GM19468 (cell line): Measurements from ENCODE around the gene ACTL10.
"Not testable (repeated sequence)": the region's sequence is repeated elsewhere in the genome, so short reads cannot be mapped to it uniquely, and the experiment has no call there.

ENCODE experiments used
- ATAC-seq: cut with Tn5 transposase; IDR thresholded peaks from one replicate; pipeline ENCODE4 v1.9.1; 2021; ENCODE audit warnings: mild to moderate bottlenecking, moderate library complexity, moderate number of reproducible peaks; ENCODE audit not compliant: unreplicated experiment; ENCODE audit errors: extremely low read depth

ACTL10 gene

GRCh38 chr20:33687993-33688937, 21.5 kb downstream of the ACTL10 start:
- no peak for ATAC-seq

- no peak for ATAC-seq
Measured at GRCh38 chr20:33688938-33689424, 22.2 kb downstream of the ACTL10 start.

GRCh38 chr20:33689493-33689892, 22.8 kb downstream of the ACTL10 start:
- ATAC-seq: no peak

GRCh38 chr20:33689973-33690372, 23.2 kb downstream of the ACTL10 start:
- ATAC-seq: no peak

GRCh38 chr20:33693289-33693688, 26.5 kb downstream of the ACTL10 start:
- no peak for ATAC-seq

GRCh38 chr20:33693741-33694638, 27.2 kb downstream of the ACTL10 start:
- no peak for ATAC-seq

GRCh38 chr20:33694639-33695012, 27.9 kb downstream of the ACTL10 start:
- ATAC-seq: no peak

- ATAC-seq: no peak
Measured at GRCh38 chr20:33696448-33696847, 29.7 kb downstream of the ACTL10 start.

GRCh38 chr20:33697129-33697528, 30.4 kb downstream of the ACTL10 start:
- no peak for ATAC-seq

- not testable (repeated sequence) for ATAC-seq
Measured at GRCh38 chr20:33698966-33699365, 32.2 kb downstream of the ACTL10 start.

GRCh38 chr20:33700696-33701441, 34.1 kb downstream of the ACTL10 start:
- not testable (repeated sequence) for ATAC-seq

- ATAC-seq: no peak
Measured at GRCh38 chr20:33701629-33702450, 35.1 kb downstream of the ACTL10 start.

GRCh38 chr20:33702861-33703260, 36.1 kb downstream of the ACTL10 start:
- ATAC-seq: no peak

GRCh38 chr20:33703498-33704137, 36.9 kb downstream of the ACTL10 start:
- ATAC-seq: no peak

GRCh38 chr20:33704197-33704924, 37.6 kb downstream of the ACTL10 start:
- ATAC-seq: no peak

- no peak for ATAC-seq
Measured at GRCh38 chr20:33707668-33708067, 40.9 kb downstream of the ACTL10 start.

GRCh38 chr20:33709398-33709797, 42.7 kb downstream of the ACTL10 start:
- ATAC-seq: no peak

GRCh38 chr20:33709905-33710541, 43.3 kb downstream of the ACTL10 start:
- no peak for ATAC-seq
